Neural cell (in vitro differentiated cells): ENCODE data around the gene TRAT1. TPM values are rescaled to one million over a fixed set of nuclear protein-coding genes. Genes with fewer than 3 reads are reported as not detected.

ENCODE experiments used
- H2AFZ ChIP-seq: fragments of 200-600, 300-800 bp; sonication (generic), shearing (Covaris generic); 2 replicates; pipeline ENCODE4 v1.6.0; 2014; ENCODE audit warnings: low read depth, mild to moderate bottlenecking, antibody characterized with exemption, low read length, moderate library complexity
- H3F3A ChIP-seq: fragments of 200-600 bp; shearing (Covaris generic); 2 replicates; pipeline ENCODE4 v1.6.1; 2016; ENCODE audit warnings: mild to moderate bottlenecking, moderate library complexity, mixed read lengths, antibody characterized with exemption, low read length; ENCODE audit not compliant: insufficient read depth, poor library complexity, severe bottlenecking
- H3K27ac ChIP-seq: fragments of 200-600, 300-800 bp; sonication (generic), shearing (Covaris generic); 2 replicates; pipeline ENCODE4 v1.5.1; 2014; ENCODE audit warnings: mild to moderate bottlenecking, low read length, moderate library complexity
- H3K27me3 ChIP-seq: fragments of 300-800, 200-600 bp; sonication (generic), shearing (Covaris generic); 2 replicates; pipeline ENCODE4 v1.6.0; 2014; ENCODE audit warnings: mild to moderate bottlenecking, low read depth, low read length, moderate library complexity; ENCODE audit not compliant: insufficient read depth
- H3K36me3 ChIP-seq: fragments of 300-800, 200-600 bp; sonication (generic), shearing (Covaris generic); 2 replicates; pipeline ENCODE4 v1.5.1; 2014; ENCODE audit warnings: mild to moderate bottlenecking, antibody characterized with exemption, low read length, moderate library complexity; ENCODE audit not compliant: insufficient read depth
- H3K4me2 ChIP-seq: fragments of 300-800, 200-600 bp; sonication (generic), shearing (Covaris generic); 2 replicates; pipeline ENCODE4 v1.6.0; 2014; ENCODE audit warnings: mild to moderate bottlenecking, low read length
- H3K4me3 ChIP-seq: fragments of 300-800, 200-600 bp; sonication (generic), shearing (Covaris generic); 2 replicates; pipeline ENCODE4 v1.5.1; 2014; ENCODE audit warnings: mild to moderate bottlenecking, low read length, moderate library complexity
- H3K79me2 ChIP-seq: fragments of 200-600 bp; shearing (Covaris generic); replicated peaks from 2 replicates; pipeline ENCODE4 v1.6.0; 2014; ENCODE audit warnings: mild to moderate bottlenecking, low read length, moderate library complexity; ENCODE audit not compliant: insufficient read depth
- H3K9ac ChIP-seq: fragments of 300-800, 200-600 bp; sonication (generic), shearing (Covaris generic); 2 replicates; pipeline ENCODE4 v1.6.1; 2016; ENCODE audit warnings: mild to moderate bottlenecking, low read length, mixed read lengths
- H3K9me2 ChIP-seq: fragments of 200-600 bp; shearing (Covaris generic); 2 replicates; pipeline ENCODE4 v1.6.1; 2016; ENCODE audit warnings: mild to moderate bottlenecking, low read length, mixed read lengths; ENCODE audit not compliant: insufficient read depth
- H3K9me3 ChIP-seq: fragments of 200-600, 300-800 bp; sonication (generic), shearing (Covaris generic); 2 replicates; pipeline ENCODE4 v1.6.1; 2016; ENCODE audit warnings: mild to moderate bottlenecking, mixed run types, low read length, moderate library complexity, mixed read lengths
- H4K20me1 ChIP-seq: fragments of 200-600 bp; shearing (Covaris generic); 2 replicates; pipeline ENCODE4 v1.6.1; 2016; ENCODE audit warnings: mild to moderate bottlenecking, mixed run types; ENCODE audit not compliant: insufficient read depth
- EP300 ChIP-seq: fragments of 450-650 bp; conservative IDR thresholded peaks from 2 replicates; pipeline ENCODE4 v1.6.1; 2014; ENCODE audit warnings: antibody characterized with exemption, mild to moderate bottlenecking, moderate library complexity; ENCODE audit not compliant: poor library complexity, severe bottlenecking
- EZH2 ChIP-seq: fragments of 200-600, 300-800 bp; shearing (Covaris generic), sonication (generic); IDR thresholded peaks from 2 replicates; pipeline ENCODE4 v1.6.1; 2014; ENCODE audit warnings: antibody characterized with exemption, low read length, borderline replicate concordance, mild to moderate bottlenecking; ENCODE audit not compliant: insufficient read depth, poor library complexity, severe bottlenecking
- MXI1 ChIP-seq: fragments of 450-650 bp; conservative IDR thresholded peaks from 2 replicates; pipeline ENCODE4 v1.6.1; 2014; ENCODE audit warnings: antibody characterized with exemption, mild to moderate bottlenecking; ENCODE audit not compliant: poor library complexity, severe bottlenecking
- POLR2AphosphoS5 ChIP-seq: IDR thresholded peaks from 2 replicates; pipeline ENCODE4 v1.6.1; 2012
- RAD21 ChIP-seq: fragments of 450-650 bp; conservative IDR thresholded peaks from 2 replicates; pipeline ENCODE4 v1.6.1; 2014; ENCODE audit warnings: antibody characterized with exemption, mild to moderate bottlenecking, moderate library complexity
- SMC3 ChIP-seq: fragments of 450-650 bp; conservative IDR thresholded peaks from 2 replicates; pipeline ENCODE4 v1.6.1; 2014; ENCODE audit warnings: antibody characterized with exemption, mild to moderate bottlenecking, moderate library complexity; ENCODE audit not compliant: poor library complexity
- TAF1 ChIP-seq: IDR thresholded peaks from 2 replicates; pipeline ENCODE4 v1.6.1; 2012; ENCODE audit warnings: low read depth
- polyA plus RNA-seq: library from polyadenylated mRNA; depleted of rRNA; stranded (reverse); fragments of >200 nt; gene quantifications from 2 replicates; pipeline ENCODE4 v1.2.3, GENCODE V29; 2014
- TF ChIP-seq, protein P1 (sequence below): fragments of 450-650 bp; IDR thresholded peaks from 2 replicates; pipeline ENCODE4 v1.5.1; 2014; ENCODE audit warnings: antibody characterized with exemption, mild to moderate bottlenecking, moderate library complexity; ENCODE audit not compliant: poor library complexity, severe bottlenecking
- TF ChIP-seq, protein P2 (sequence below): IDR thresholded peaks from 2 replicates; pipeline ENCODE4 v1.6.1; 2012; ENCODE audit warnings: borderline replicate concordance

The TRAT1 gene
- polyA plus RNA-seq, 1 donor from 2014 or later, result not detected

- H3K9me2 ChIP-seq, result no peaks in the 10 kb centered on the region
- H3K36me3 ChIP-seq, result no peaks in the 10 kb centered on the region
- no peaks in the 10 kb centered on the region for H4K20me1 ChIP-seq
- no peak overlapping the region for H3K27ac ChIP-seq
- H3K79me2 ChIP-seq, result no peaks in the 10 kb centered on the region
- no peak overlapping the region for H3K4me2 ChIP-seq
- H3K9ac ChIP-seq, result no peak overlapping the region
- no peak overlapping the region for H2AFZ ChIP-seq
- H3K9me3 ChIP-seq, result no peaks in the 10 kb centered on the region
- no peaks in the 10 kb centered on the region for H3K27me3 ChIP-seq
- TF ChIP-seq, protein P1, sequence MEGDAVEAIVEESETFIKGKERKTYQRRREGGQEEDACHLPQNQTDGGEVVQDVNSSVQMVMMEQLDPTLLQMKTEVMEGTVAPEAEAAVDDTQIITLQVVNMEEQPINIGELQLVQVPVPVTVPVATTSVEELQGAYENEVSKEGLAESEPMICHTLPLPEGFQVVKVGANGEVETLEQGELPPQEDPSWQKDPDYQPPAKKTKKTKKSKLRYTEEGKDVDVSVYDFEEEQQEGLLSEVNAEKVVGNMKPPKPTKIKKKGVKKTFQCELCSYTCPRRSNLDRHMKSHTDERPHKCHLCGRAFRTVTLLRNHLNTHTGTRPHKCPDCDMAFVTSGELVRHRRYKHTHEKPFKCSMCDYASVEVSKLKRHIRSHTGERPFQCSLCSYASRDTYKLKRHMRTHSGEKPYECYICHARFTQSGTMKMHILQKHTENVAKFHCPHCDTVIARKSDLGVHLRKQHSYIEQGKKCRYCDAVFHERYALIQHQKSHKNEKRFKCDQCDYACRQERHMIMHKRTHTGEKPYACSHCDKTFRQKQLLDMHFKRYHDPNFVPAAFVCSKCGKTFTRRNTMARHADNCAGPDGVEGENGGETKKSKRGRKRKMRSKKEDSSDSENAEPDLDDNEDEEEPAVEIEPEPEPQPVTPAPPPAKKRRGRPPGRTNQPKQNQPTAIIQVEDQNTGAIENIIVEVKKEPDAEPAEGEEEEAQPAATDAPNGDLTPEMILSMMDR, result no peak
- TF ChIP-seq EZH2 (no peak), EP300 (no peak), TAF1 (no peak), RAD21 (no peak), POLR2AphosphoS5 (no peak), MXI1 (no peak), SMC3 (no peak)
- TF ChIP-seq, protein P2, sequence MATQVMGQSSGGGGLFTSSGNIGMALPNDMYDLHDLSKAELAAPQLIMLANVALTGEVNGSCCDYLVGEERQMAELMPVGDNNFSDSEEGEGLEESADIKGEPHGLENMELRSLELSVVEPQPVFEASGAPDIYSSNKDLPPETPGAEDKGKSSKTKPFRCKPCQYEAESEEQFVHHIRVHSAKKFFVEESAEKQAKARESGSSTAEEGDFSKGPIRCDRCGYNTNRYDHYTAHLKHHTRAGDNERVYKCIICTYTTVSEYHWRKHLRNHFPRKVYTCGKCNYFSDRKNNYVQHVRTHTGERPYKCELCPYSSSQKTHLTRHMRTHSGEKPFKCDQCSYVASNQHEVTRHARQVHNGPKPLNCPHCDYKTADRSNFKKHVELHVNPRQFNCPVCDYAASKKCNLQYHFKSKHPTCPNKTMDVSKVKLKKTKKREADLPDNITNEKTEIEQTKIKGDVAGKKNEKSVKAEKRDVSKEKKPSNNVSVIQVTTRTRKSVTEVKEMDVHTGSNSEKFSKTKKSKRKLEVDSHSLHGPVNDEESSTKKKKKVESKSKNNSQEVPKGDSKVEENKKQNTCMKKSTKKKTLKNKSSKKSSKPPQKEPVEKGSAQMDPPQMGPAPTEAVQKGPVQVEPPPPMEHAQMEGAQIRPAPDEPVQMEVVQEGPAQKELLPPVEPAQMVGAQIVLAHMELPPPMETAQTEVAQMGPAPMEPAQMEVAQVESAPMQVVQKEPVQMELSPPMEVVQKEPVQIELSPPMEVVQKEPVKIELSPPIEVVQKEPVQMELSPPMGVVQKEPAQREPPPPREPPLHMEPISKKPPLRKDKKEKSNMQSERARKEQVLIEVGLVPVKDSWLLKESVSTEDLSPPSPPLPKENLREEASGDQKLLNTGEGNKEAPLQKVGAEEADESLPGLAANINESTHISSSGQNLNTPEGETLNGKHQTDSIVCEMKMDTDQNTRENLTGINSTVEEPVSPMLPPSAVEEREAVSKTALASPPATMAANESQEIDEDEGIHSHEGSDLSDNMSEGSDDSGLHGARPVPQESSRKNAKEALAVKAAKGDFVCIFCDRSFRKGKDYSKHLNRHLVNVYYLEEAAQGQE, result no peak
- H3K4me3 ChIP-seq, result no peak overlapping the region
- H3F3A ChIP-seq, result no peaks in the 10 kb centered on the region
Measured at GRCh38 chr3:108804966-108805365, 17.6 kb upstream of the TRAT1 start.

DNA sequence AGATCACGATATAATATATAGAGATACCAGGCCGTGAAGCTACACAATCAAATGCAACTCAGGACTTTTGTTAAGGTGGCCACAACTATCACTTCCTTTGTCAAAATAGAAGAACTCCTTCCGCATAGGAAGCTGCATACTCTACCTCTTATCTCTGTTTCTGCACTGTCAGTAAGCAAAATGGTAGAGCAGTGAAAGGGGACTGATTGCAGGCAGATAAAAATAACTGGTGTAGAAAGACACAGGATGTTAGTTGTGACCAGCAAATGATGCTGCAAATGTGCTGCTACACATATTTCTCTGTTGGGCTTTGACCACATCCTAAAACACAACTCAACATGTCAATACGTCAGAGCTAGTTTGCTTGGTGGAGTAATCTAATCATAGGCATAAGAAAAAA, 16.3 kb upstream of the TRAT1 start:
- no peak overlapping the region for H3K9ac ChIP-seq
- H4K20me1 ChIP-seq, result no peaks in the 10 kb centered on the region
- H3F3A ChIP-seq, result no peaks in the 10 kb centered on the region
- H3K36me3 ChIP-seq, result no peaks in the 10 kb centered on the region
- H3K4me2 ChIP-seq, result no peak overlapping the region
- H3K79me2 ChIP-seq, result no peaks in the 10 kb centered on the region
- no peak overlapping the region for H2AFZ ChIP-seq
- no peak overlapping the region for H3K27ac ChIP-seq
- no peak overlapping the region for H3K4me3 ChIP-seq
- no peaks in the 10 kb centered on the region for H3K9me3 ChIP-seq
- TF ChIP-seq TAF1, result no peak
- H3K27me3 ChIP-seq, result no peaks in the 10 kb centered on the region
- no peaks in the 10 kb centered on the region for H3K9me2 ChIP-seq

DNA sequence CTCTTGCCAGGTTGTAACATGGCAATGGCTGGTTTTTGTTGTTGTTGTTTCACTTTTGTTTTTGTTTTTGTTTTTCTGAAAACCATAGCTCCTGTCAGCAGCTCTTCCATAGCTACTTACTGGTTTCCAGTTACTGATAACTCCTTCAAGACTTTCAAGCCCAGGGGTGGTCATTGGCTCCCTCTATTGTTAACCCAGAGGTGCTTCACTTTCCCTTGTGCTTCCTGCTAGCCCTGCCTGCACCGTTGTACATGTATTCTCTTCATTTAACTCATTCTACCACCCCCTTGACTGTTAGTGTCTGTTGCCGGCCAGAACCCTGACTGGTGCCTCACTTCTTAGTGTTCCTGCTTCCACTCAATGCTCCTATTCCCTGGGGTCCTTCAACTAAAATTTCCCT, 4.2 kb upstream of the TRAT1 start:
- no peak overlapping the region for H3K27ac ChIP-seq
- no peak overlapping the region for H3K4me3 ChIP-seq
- no peak for TF ChIP-seq TAF1
- TF ChIP-seq EP300, result no peak
- no peak for TF ChIP-seq RAD21
- TF ChIP-seq POLR2AphosphoS5, result no peak
- TF ChIP-seq MXI1, result no peak
- no peak for TF ChIP-seq SMC3
- TF ChIP-seq, protein P2, result no peak
- no peak for TF ChIP-seq EZH2
- TF ChIP-seq, protein P1, result no peak
- H4K20me1 ChIP-seq, result no peaks in the 10 kb centered on the region
- no peaks in the 10 kb centered on the region for H3K79me2 ChIP-seq
- H2AFZ ChIP-seq, result no peak overlapping the region
- no peaks in the 10 kb centered on the region for H3F3A ChIP-seq
- no peaks in the 10 kb centered on the region for H3K9me3 ChIP-seq
- no peak overlapping the region for H3K9ac ChIP-seq
- H3K36me3 ChIP-seq, result no peaks in the 10 kb centered on the region
- H3K9me2 ChIP-seq, result no peaks in the 10 kb centered on the region
- no peaks in the 10 kb centered on the region for H3K27me3 ChIP-seq
- H3K4me2 ChIP-seq, result no peak overlapping the region
